WTC11 (cell line): ENCODE measurements around the gene OR2T10.

Experiments
- CDX4 ChIP-seq: fragments of 250-450 bp; sonication (Bioruptor Pico); IDR thresholded peaks from 2 replicates; pipeline ENCODE4 v1.9.0; 2021; ENCODE audit warnings: moderate library complexity, mild to moderate bottlenecking, inconsistent platforms, borderline replicate concordance
- CREB1 ChIP-seq: sonication (generic); formaldehyde crosslinking; IDR thresholded peaks from 2 replicates; pipeline ENCODE4 v1.8.0; 2023; ENCODE audit warnings: mild to moderate bottlenecking, missing genetic modification reagents
- CTCF ChIP-seq: fragments of 200-600 bp; IDR thresholded peaks from 2 replicates; pipeline ENCODE4 v1.8.0; 2022; ENCODE audit warnings: antibody characterized with exemption
- E2F4 ChIP-seq: sonication (generic); formaldehyde crosslinking; IDR thresholded peaks from 2 replicates; pipeline ENCODE4 v1.8.1; 2022; ENCODE audit warnings: low read depth, mild to moderate bottlenecking, moderate library complexity, missing genetic modification reagents, borderline replicate concordance
- FOXK1 ChIP-seq: sonication (generic); formaldehyde crosslinking; IDR thresholded peaks from 2 replicates; pipeline ENCODE4 v1.8.0; 2022; ENCODE audit warnings: mild to moderate bottlenecking, moderate library complexity, missing genetic modification reagents
- FOXP1 ChIP-seq: sonication (generic); formaldehyde crosslinking; IDR thresholded peaks from 2 replicates; pipeline ENCODE4 v1.8.0; 2022; ENCODE audit warnings: missing genetic modification reagents, mild to moderate bottlenecking, moderate library complexity, borderline replicate concordance
- IRF1 ChIP-seq: sonication (generic); formaldehyde crosslinking; IDR thresholded peaks from 2 replicates; pipeline ENCODE4 v1.8.0; 2023; ENCODE audit warnings: missing genetic modification reagents
- NR1H2 ChIP-seq: sonication (generic); formaldehyde crosslinking; IDR thresholded peaks from 2 replicates; pipeline ENCODE4 v1.9.0; 2021; ENCODE audit warnings: mild to moderate bottlenecking, moderate library complexity, missing genetic modification reagents
- OVOL2 ChIP-seq: fragments of 250-450 bp; sonication (Bioruptor Pico); IDR thresholded peaks from 2 replicates; pipeline ENCODE4 v1.9.0; 2021; ENCODE audit warnings: mild to moderate bottlenecking, borderline replicate concordance
- SP1 ChIP-seq: sonication (generic); formaldehyde crosslinking; conservative IDR thresholded peaks from 2 replicates; pipeline ENCODE4 v1.8.1; 2022; ENCODE audit warnings: missing genetic modification reagents
- ZNF317 ChIP-seq: sonication (generic); formaldehyde crosslinking; IDR thresholded peaks from 2 replicates; pipeline ENCODE4 v1.8.1; 2023; ENCODE audit warnings: low read depth, mild to moderate bottlenecking, moderate library complexity, missing genetic modification reagents, borderline replicate concordance
- ZNF512 ChIP-seq: sonication (generic); formaldehyde crosslinking; IDR thresholded peaks from 2 replicates; pipeline ENCODE4 v1.8.1; 2022; ENCODE audit warnings: missing genetic modification reagents, borderline replicate concordance

GRCh38 chr1:248589334-248589733, 8.2 kb downstream of the OR2T10 start:
- TF ChIP-seq CTCF (no peak), CDX4 (no peak), E2F4 (CRISPR knock-in tag) (no peak), ZNF317 (no peak), FOXK1 (CRISPR knock-in tag) (no peak), OVOL2 (CRISPR knock-in tag) (no peak), IRF1 (CRISPR knock-in tag) (no peak), ZNF512 (CRISPR knock-in tag) (no peak), SP1 (CRISPR knock-in tag) (no peak), NR1H2 (CRISPR knock-in tag) (no peak), CREB1 (CRISPR knock-in tag) (no peak), FOXP1 (CRISPR knock-in tag) (no peak)
